Keratinocyte (primary cell): Measurements from ENCODE around the gene CBL. TPM values are rescaled to one million over a fixed set of nuclear protein-coding genes. Genes with fewer than 3 reads are reported as not detected.

Experiments used
- DNase-seq: peaks from one replicate; pipeline ENCODE4 v3.0.0-alpha.2; 2011; ENCODE audit warnings: low read depth, missing footprints, low spot score
- FAIRE-seq: peaks from 2 replicates; lab custom pipeline; 2011; peaks lifted over from hg19 to GRCh38; lab: Jason Lieb, UNC
- H2AFZ ChIP-seq: 2 replicates; pipeline ENCODE4 v1.6.0; 2012; ENCODE audit warnings: low read length, control low read depth, inconsistent platforms; ENCODE audit not compliant: control insufficient read depth
- H3K27ac ChIP-seq: 2 replicates; pipeline ENCODE4 v1.5.1; 2011; ENCODE audit warnings: low read length; ENCODE audit not compliant: control insufficient read depth, insufficient read depth
- H3K27me3 ChIP-seq: 3 replicates; pipeline ENCODE4 v1.6.0; 2011; ENCODE audit warnings: low read length; ENCODE audit not compliant: control insufficient read depth, insufficient read depth; ENCODE audit errors: extremely low read depth
- H3K36me3 ChIP-seq, 2 experiments: 2 replicates in 1 of 2; 3 replicates in 1 of 2; pipeline ENCODE4 v1.5.1; 2011; ENCODE audit warnings: low read length in 2 of 2, mild to moderate bottlenecking in 1 of 2; ENCODE audit not compliant: control insufficient read depth in 2 of 2, insufficient read depth in 2 of 2; ENCODE audit errors: extremely low read depth in 1 of 2
- H3K4me1 ChIP-seq: 3 replicates; pipeline ENCODE4 v1.5.1; 2011; ENCODE audit warnings: low read length; ENCODE audit not compliant: control insufficient read depth, insufficient read depth; ENCODE audit errors: extremely low read depth
- H3K4me2 ChIP-seq: 3 replicates; pipeline ENCODE4 v1.6.0; 2011; ENCODE audit warnings: low read depth, low read length; ENCODE audit not compliant: control insufficient read depth, insufficient read depth; ENCODE audit errors: extremely low read depth
- H3K4me3 ChIP-seq, 3 experiments: fragments of 200-600 bp in 1 of 3; sonication (generic) in 1 of 3; 2 replicates in 2 of 3; 3 replicates in 1 of 3; pipeline ENCODE4 v1.5.1; 2011 to 2016; ENCODE audit warnings: low read length in 3 of 3, mild to moderate bottlenecking in 3 of 3, control low read depth in 2 of 3, inconsistent platforms in 1 of 3, low read depth in 1 of 3, mixed read lengths in 1 of 3, mixed run types in 1 of 3, moderate library complexity in 1 of 3; ENCODE audit not compliant: control insufficient read depth in 2 of 3, insufficient read depth in 2 of 3; ENCODE audit errors: extremely low read depth in 1 of 3
- H3K79me2 ChIP-seq: 2 replicates; pipeline ENCODE4 v1.6.0; 2012; ENCODE audit warnings: low read length; ENCODE audit not compliant: control insufficient read depth, insufficient read depth
- H3K9ac ChIP-seq: 3 replicates; pipeline ENCODE4 v1.6.0; 2011; ENCODE audit warnings: low read length; ENCODE audit not compliant: control insufficient read depth, insufficient read depth; ENCODE audit errors: extremely low read depth
- H3K9me1 ChIP-seq: 3 replicates; pipeline ENCODE4 v1.6.0; 2011; ENCODE audit warnings: low read length; ENCODE audit not compliant: control insufficient read depth, insufficient read depth; ENCODE audit errors: extremely low read depth
- H3K9me3 ChIP-seq: 2 replicates; pipeline ENCODE4 v1.5.1; 2012; ENCODE audit warnings: low read depth, low read length; ENCODE audit not compliant: control insufficient read depth
- H4K20me1 ChIP-seq: 3 replicates; pipeline ENCODE4 v1.6.0; 2011; ENCODE audit warnings: low read length; ENCODE audit not compliant: control insufficient read depth, insufficient read depth; ENCODE audit errors: extremely low read depth
- EZH2 ChIP-seq: IDR thresholded peaks from one replicate; pipeline ENCODE4 v1.6.1; 2012; ENCODE audit warnings: inconsistent platforms, mild to moderate bottlenecking, low read length, moderate library complexity
- dilution Hi-C: fragments of 300-500 bp; cut with MboI; formaldehyde crosslinking; loops from one replicate; pipeline ENCODE4 v1.7.0; 2020; ENCODE audit warnings: low sequenced_read_pairs; ENCODE audit not compliant: extremely low pct_ligation_motif_present
- polyA plus RNA-seq, 5 experiments: library from polyadenylated mRNA; depleted of rRNA in 3 of 5; stranded (reverse) in 3 of 5; stranded (forward) in 1 of 5; unstranded in 1 of 5; fragments of >200 nt; gene quantifications; 1 replicate in 1 of 5; 2 replicates in 3 of 5; 3 replicates in 1 of 5; pipeline versions ENCODE4 v1.2.1 to v1.2.3, GENCODE V29; 2011 to 2012; ENCODE audit warnings: missing spikeins in 2 of 5, low read depth in 1 of 5, low replicate concordance in 1 of 5
- TF ChIP-seq, protein P1 (sequence below), 3 experiments: IDR thresholded peaks in 1 of 3; conservative IDR thresholded peaks in 1 of 3; optimal IDR thresholded peaks in 1 of 3; 2 replicates in 2 of 3; 3 replicates in 1 of 3; pipeline versions ENCODE3 to v1.5.1; 2011; ENCODE audit warnings: low read length in 3 of 3, mild to moderate bottlenecking in 3 of 3, moderate library complexity in 2 of 3, control low read depth in 1 of 3, inconsistent platforms in 1 of 3; ENCODE audit not compliant: insufficient read depth in 2 of 3; ENCODE audit errors: extremely low read depth in 1 of 3

The CBL gene
- polyA plus RNA-seq, 1 donor (not counting 4 experiments of a cell fraction or from before 2014, with no cell fraction given), result 14.1 TPM

DNA sequence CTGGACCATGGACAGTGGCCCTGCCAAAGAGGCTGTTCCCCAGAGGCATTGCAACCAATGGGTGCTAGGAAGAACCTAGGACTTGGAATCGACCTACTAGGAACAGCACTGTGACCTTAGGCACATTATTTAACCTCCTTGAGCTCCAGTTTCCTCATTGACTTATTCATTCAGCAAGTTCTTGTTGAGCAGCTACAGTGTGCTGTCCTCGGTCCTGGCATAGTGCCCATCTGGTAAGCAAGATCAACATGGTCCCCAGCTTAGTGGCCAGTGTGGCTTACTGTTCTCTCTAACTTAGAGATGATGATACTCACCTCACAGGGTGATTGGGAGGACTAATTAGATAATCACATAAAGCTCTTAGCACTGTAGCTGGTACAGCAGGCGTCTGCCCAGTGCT, 49.1 kb upstream of the CBL start:
- Histone ChIP-seq H3K36me3 (no peaks in the 10 kb centered on the region), H3K27ac (no peak overlapping the region), H3K4me1 (no peaks in the 10 kb centered on the region), H3K9ac (no peak overlapping the region), H2AFZ (no peak overlapping the region), H3K9me1 (no peaks in the 10 kb centered on the region), H3K79me2 (no peaks in the 10 kb centered on the region), H3K4me3 (no peak overlapping the region), H3K27me3 (peaks cover 9% of the 10 kb centered on the region), H4K20me1 (no peaks in the 10 kb centered on the region), H3K4me2 (no peak overlapping the region), H3K9me3 (no peaks in the 10 kb centered on the region)
- DNase-seq (no peak), FAIRE-seq (no peak)
- dilution Hi-C loops, result no loop called here
- TF ChIP-seq EZH2, result no peak
- TF ChIP-seq, protein P1, sequence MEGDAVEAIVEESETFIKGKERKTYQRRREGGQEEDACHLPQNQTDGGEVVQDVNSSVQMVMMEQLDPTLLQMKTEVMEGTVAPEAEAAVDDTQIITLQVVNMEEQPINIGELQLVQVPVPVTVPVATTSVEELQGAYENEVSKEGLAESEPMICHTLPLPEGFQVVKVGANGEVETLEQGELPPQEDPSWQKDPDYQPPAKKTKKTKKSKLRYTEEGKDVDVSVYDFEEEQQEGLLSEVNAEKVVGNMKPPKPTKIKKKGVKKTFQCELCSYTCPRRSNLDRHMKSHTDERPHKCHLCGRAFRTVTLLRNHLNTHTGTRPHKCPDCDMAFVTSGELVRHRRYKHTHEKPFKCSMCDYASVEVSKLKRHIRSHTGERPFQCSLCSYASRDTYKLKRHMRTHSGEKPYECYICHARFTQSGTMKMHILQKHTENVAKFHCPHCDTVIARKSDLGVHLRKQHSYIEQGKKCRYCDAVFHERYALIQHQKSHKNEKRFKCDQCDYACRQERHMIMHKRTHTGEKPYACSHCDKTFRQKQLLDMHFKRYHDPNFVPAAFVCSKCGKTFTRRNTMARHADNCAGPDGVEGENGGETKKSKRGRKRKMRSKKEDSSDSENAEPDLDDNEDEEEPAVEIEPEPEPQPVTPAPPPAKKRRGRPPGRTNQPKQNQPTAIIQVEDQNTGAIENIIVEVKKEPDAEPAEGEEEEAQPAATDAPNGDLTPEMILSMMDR (optimal IDR thresholded peaks at IDR 0.05 in 1 of 3, IDR thresholded peaks at IDR 0.05 in 1 of 3, conservative IDR thresholded peaks at IDR 0.05 in 1 of 3; ENCODE audit: extremely low read depth in 1 of 3, insufficient read depth in 2 of 3, low read length in 3 of 3), result no peak

DNA sequence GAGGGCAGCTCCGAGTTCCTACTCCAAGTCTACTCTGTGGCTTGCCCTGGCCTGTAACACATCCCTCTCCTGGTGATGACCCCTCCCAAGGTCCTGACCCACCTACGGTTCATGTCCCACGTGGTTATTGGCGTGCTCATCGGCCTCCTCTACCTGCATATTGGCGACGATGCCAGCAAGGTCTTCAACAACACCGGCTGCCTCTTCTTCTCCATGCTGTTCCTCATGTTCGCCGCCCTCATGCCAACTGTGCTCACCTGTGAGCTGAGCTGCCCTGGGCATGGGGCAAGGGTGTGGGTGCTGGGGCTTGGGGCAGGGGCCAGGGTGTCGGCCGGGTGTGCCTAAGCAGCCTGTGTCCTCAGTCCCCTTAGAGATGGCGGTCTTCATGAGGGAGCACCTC, 47.7 kb upstream of the CBL start:
- Histone ChIP-seq H2AFZ (no peak overlapping the region), H3K79me2 (no peaks in the 10 kb centered on the region), H4K20me1 (no peaks in the 10 kb centered on the region), H3K4me1 (no peaks in the 10 kb centered on the region), H3K27me3 (peaks cover 7% of the 10 kb centered on the region), H3K4me2 (no peak overlapping the region), H3K9ac (no peak overlapping the region), H3K27ac (no peak overlapping the region), H3K9me1 (no peaks in the 10 kb centered on the region), H3K4me3 (no peak overlapping the region), H3K36me3 (no peaks in the 10 kb centered on the region), H3K9me3 (no peaks in the 10 kb centered on the region)
- TF ChIP-seq, protein P1 (optimal IDR thresholded peaks at IDR 0.05 in 1 of 3, IDR thresholded peaks at IDR 0.05 in 1 of 3, conservative IDR thresholded peaks at IDR 0.05 in 1 of 3; ENCODE audit: extremely low read depth in 1 of 3, insufficient read depth in 2 of 3, low read length in 3 of 3), result no peak
- no peak for TF ChIP-seq EZH2
- dilution Hi-C loops, result no loop called here
- FAIRE-seq (no peak), DNase-seq (no peak)
